PFSK-1 (cell line): ENCODE results near the gene S100A16. TPM values are rescaled to one million over a fixed set of nuclear protein-coding genes. Genes with fewer than 3 reads are reported as not detected.

ENCODE experiments used
- FOXP2 ChIP-seq: optimal IDR thresholded peaks from 2 replicates; pipeline ENCODE3; 2011; ENCODE audit warnings: borderline replicate concordance, control low read depth, inconsistent platforms; ENCODE audit not compliant: insufficient read depth; ENCODE audit errors: extremely low read length, extremely low read depth
- POLR2AphosphoS5 ChIP-seq: IDR thresholded peaks from 2 replicates; pipeline ENCODE4 v1.6.1; 2012; ENCODE audit warnings: low read depth, mild to moderate bottlenecking, control low read depth, low read length, moderate library complexity
- SIN3A ChIP-seq: IDR thresholded peaks from 2 replicates; pipeline ENCODE4 v1.6.1; 2012; ENCODE audit warnings: mild to moderate bottlenecking, low read length, moderate library complexity, borderline replicate concordance; ENCODE audit not compliant: insufficient read depth
- TAF1 ChIP-seq: IDR thresholded peaks from 2 replicates; pipeline ENCODE4 v1.6.1; 2012; ENCODE audit warnings: low read length, control low read depth, borderline replicate concordance; ENCODE audit not compliant: insufficient read depth
- polyA plus RNA-seq: library from polyadenylated mRNA; unstranded; fragments of >200 nt; gene quantifications from one replicate; pipeline ENCODE4 v1.2.1, GENCODE V29; 2012; ENCODE audit warnings: low read depth, missing spikeins; ENCODE audit not compliant: insufficient read length
- TF ChIP-seq, protein P1 (sequence below), 2 experiments: IDR thresholded peaks; 2 replicates each; pipeline versions ENCODE4 v1.6.1 to v1.8.0; 2011 to 2012; ENCODE audit warnings: low read depth in 2 of 2, low read length in 2 of 2, control low read depth in 1 of 2, inconsistent platforms in 1 of 2, mild to moderate bottlenecking in 1 of 2, moderate library complexity in 1 of 2; ENCODE audit not compliant: insufficient read depth in 1 of 2

S100A16 gene
- polyA plus RNA-seq = 53.0 TPM

DNA sequence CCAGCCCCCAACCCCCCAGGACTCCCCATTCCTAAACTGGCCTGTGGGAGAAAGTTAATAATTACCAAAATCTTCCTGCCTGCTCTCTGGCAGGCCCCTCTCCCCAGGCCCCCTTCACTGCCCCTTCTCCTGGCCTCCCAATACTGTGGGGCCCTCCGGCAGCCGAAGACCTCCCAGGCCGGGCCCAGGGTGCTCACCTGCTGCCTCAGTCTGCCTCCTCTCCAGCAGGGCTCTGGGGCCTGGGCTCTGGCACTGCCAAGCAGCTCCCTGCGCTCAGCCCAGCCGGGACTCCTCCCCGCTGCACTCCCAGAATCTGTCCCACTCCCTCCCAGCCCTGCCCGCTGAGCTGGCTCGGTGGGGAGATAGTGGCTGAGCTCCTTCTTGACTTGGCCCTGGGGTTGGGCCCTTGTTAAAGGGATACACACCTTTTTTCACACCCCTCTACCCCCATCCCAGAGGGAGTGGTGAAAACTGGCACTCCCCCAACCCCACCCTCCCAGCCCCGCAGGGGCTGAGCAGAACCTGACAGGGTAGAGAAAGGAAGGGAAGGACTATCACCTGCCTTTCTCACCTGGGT is at the start of gene S100A16:
Gene S100A16 (minus strand): TSS at position 383 of the 577 bp plus-strand sequence. CDS start 4,986 bp downstream, outside the sequence.
- TF ChIP-seq, protein P1, sequence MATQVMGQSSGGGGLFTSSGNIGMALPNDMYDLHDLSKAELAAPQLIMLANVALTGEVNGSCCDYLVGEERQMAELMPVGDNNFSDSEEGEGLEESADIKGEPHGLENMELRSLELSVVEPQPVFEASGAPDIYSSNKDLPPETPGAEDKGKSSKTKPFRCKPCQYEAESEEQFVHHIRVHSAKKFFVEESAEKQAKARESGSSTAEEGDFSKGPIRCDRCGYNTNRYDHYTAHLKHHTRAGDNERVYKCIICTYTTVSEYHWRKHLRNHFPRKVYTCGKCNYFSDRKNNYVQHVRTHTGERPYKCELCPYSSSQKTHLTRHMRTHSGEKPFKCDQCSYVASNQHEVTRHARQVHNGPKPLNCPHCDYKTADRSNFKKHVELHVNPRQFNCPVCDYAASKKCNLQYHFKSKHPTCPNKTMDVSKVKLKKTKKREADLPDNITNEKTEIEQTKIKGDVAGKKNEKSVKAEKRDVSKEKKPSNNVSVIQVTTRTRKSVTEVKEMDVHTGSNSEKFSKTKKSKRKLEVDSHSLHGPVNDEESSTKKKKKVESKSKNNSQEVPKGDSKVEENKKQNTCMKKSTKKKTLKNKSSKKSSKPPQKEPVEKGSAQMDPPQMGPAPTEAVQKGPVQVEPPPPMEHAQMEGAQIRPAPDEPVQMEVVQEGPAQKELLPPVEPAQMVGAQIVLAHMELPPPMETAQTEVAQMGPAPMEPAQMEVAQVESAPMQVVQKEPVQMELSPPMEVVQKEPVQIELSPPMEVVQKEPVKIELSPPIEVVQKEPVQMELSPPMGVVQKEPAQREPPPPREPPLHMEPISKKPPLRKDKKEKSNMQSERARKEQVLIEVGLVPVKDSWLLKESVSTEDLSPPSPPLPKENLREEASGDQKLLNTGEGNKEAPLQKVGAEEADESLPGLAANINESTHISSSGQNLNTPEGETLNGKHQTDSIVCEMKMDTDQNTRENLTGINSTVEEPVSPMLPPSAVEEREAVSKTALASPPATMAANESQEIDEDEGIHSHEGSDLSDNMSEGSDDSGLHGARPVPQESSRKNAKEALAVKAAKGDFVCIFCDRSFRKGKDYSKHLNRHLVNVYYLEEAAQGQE (IDR thresholded peaks at IDR 0.05; ENCODE audit: insufficient read depth in 1 of 2, low read depth in 2 of 2, low read length in 2 of 2) = no peak
- no peak for TF ChIP-seq SIN3A
- TF ChIP-seq TAF1 = no peak
- no peak for TF ChIP-seq POLR2AphosphoS5
- TF ChIP-seq FOXP2 = no peak

GRCh38 chr1:153662269-153662668 is 49.3 kb upstream of the S100A16 start:
- no peak for TF ChIP-seq TAF1
- TF ChIP-seq SIN3A = no peak
- TF ChIP-seq POLR2AphosphoS5 = no peak
- no peak for TF ChIP-seq FOXP2
- TF ChIP-seq, protein P1 (IDR thresholded peaks at IDR 0.05; ENCODE audit: insufficient read depth in 1 of 2, low read depth in 2 of 2, low read length in 2 of 2) = no peak

GRCh38 chr1:153661111-153661708 is 48.3 kb upstream of the S100A16 start:
- peak; percentile 68 for TF ChIP-seq POLR2AphosphoS5
- no peak for TF ChIP-seq FOXP2

GRCh38 chr1:153659656-153660055 is 46.7 kb upstream of the S100A16 start:
- TF ChIP-seq TAF1 (no peak), FOXP2 (no peak), POLR2AphosphoS5 (no peak), SIN3A (no peak)
- TF ChIP-seq, protein P1 (IDR thresholded peaks at IDR 0.05; ENCODE audit: insufficient read depth in 1 of 2, low read depth in 2 of 2, low read length in 2 of 2) = no peak

DNA sequence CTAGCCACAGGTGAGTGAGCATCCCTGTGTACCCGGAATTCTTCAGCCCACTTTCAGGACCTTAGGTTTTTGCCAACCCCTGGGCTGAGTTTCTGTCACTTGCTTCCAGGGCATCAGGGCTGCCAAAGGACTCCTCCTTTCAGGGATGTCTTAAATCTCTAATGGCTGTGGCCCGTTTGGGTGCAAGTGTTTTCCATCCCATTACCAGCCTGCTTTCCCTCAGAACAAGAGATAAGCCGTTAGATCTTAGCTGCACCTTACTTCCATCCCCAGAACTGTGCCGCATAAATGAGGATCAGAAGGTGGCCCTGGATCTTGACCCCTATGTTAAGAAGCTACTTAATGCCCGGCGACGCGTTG is 46.2 kb upstream of the S100A16 start:
- TF ChIP-seq TAF1 (no peak), POLR2AphosphoS5 (no peak), SIN3A (no peak), FOXP2 (no peak)
- TF ChIP-seq, protein P1 (IDR thresholded peaks at IDR 0.05; ENCODE audit: insufficient read depth in 1 of 2, low read depth in 2 of 2, low read length in 2 of 2) = no peak
